Liver (tissue), 9 donors: ENCODE results near the gene REEP3. TPM values are rescaled to one million over a fixed set of nuclear protein-coding genes. Genes with fewer than 3 reads are reported as not detected.

ENCODE experiments used
- DNase-seq: peaks from one replicate; pipeline ENCODE4 v3.0.0-alpha.2; 2017; ENCODE audit warnings: low spot score
- H3K27ac ChIP-seq, 2 donors: one replicate each; pipeline ENCODE4 v1.7.0; 2013; ENCODE audit warnings: inconsistent platforms in 2 of 2, low read length in 2 of 2, control low read depth in 1 of 2, low read depth in 1 of 2, mild to moderate bottlenecking in 1 of 2
- H3K27me3 ChIP-seq, 4 donors: one replicate each; pipeline versions ENCODE4 v1.6.1 to v1.7.0; 2013; ENCODE audit warnings: low read length in 3 of 4, inconsistent platforms in 1 of 4, mild to moderate bottlenecking in 1 of 4, moderate library complexity in 1 of 4; ENCODE audit not compliant: control insufficient read depth in 4 of 4, insufficient read depth in 4 of 4
- H3K36me3 ChIP-seq, 4 donors: one replicate each; pipeline versions ENCODE4 v1.6.1 to v1.7.0; 2013; ENCODE audit warnings: low read length in 3 of 4, mild to moderate bottlenecking in 3 of 4, low read depth in 1 of 4, moderate library complexity in 1 of 4; ENCODE audit not compliant: control insufficient read depth in 4 of 4, insufficient read depth in 3 of 4
- H3K4me1 ChIP-seq, 4 donors: one replicate each; pipeline versions ENCODE4 v1.6.1 to v1.7.0; 2013; ENCODE audit warnings: low read length in 3 of 4, mild to moderate bottlenecking in 3 of 4, moderate library complexity in 1 of 4; ENCODE audit not compliant: control insufficient read depth in 4 of 4, insufficient read depth in 4 of 4
- H3K4me3 ChIP-seq, 3 donors: one replicate each; pipeline versions ENCODE4 v1.6.1 to v1.7.0; 2013; ENCODE audit warnings: low read length in 3 of 3, control low read depth in 1 of 3, low read depth in 1 of 3, mild to moderate bottlenecking in 1 of 3
- H3K9ac ChIP-seq, 2 donors: one replicate each; pipeline ENCODE4 v1.7.0; 2013; ENCODE audit warnings: low read length in 2 of 2, mild to moderate bottlenecking in 2 of 2, moderate library complexity in 2 of 2, control low read depth in 1 of 2, low read depth in 1 of 2
- H3K9me3 ChIP-seq, 4 donors: one replicate each; pipeline versions ENCODE4 v1.6.1 to v1.7.0; 2013; ENCODE audit warnings: low read length in 3 of 4; ENCODE audit not compliant: control insufficient read depth in 4 of 4
- ATF3 ChIP-seq: IDR thresholded peaks from 2 replicates; pipeline ENCODE4 v1.6.1; 2016; ENCODE audit warnings: antibody characterized with exemption
- CTCF ChIP-seq: fragments of 150-350 bp; IDR thresholded peaks from 2 replicates; pipeline ENCODE4 v1.5.1; 2017; ENCODE audit warnings: improper control_type of control experiment, low read depth, low read length; ENCODE audit not compliant: missing input control
- EGR1 ChIP-seq, 2 donors: IDR thresholded peaks; 2 replicates each; pipeline ENCODE4 v1.6.1; 2016 to 2018; ENCODE audit warnings: antibody characterized with exemption in 2 of 2, low read depth in 2 of 2
- FOXA1 ChIP-seq: IDR thresholded peaks from 2 replicates; pipeline ENCODE4 v1.6.1; 2016; ENCODE audit warnings: antibody characterized with exemption
- GABPA ChIP-seq, 2 donors: IDR thresholded peaks in 1 of 2; conservative IDR thresholded peaks in 1 of 2; 2 replicates each; pipeline ENCODE4 v1.6.1; 2016; ENCODE audit warnings: antibody characterized with exemption in 2 of 2, mild to moderate bottlenecking in 1 of 2, moderate library complexity in 1 of 2
- HNF4A ChIP-seq, 2 donors: conservative IDR thresholded peaks; 2 replicates each; pipeline ENCODE4 v1.6.1; 2016; ENCODE audit warnings: antibody characterized with exemption in 2 of 2, mild to moderate bottlenecking in 2 of 2
- NR2F2 ChIP-seq: IDR thresholded peaks from 2 replicates; pipeline ENCODE4 v1.6.1; 2016; ENCODE audit warnings: antibody characterized with exemption
- RAD21 ChIP-seq, 2 donors: IDR thresholded peaks; 2 replicates each; pipeline ENCODE4 v1.6.1; 2016; ENCODE audit warnings: antibody characterized with exemption in 2 of 2, mild to moderate bottlenecking in 2 of 2
- REST ChIP-seq: IDR thresholded peaks from 2 replicates; pipeline ENCODE4 v1.6.1; 2016; ENCODE audit warnings: antibody characterized with exemption, mild to moderate bottlenecking
- SP1 ChIP-seq: IDR thresholded peaks from 2 replicates; pipeline ENCODE4 v1.6.1; 2018; ENCODE audit warnings: antibody characterized with exemption, mild to moderate bottlenecking
- TAF1 ChIP-seq: conservative IDR thresholded peaks from 2 replicates; pipeline ENCODE4 v1.6.1; 2016; ENCODE audit warnings: antibody characterized with exemption, mild to moderate bottlenecking
- YY1 ChIP-seq: IDR thresholded peaks from 2 replicates; pipeline ENCODE4 v1.6.1; 2016; ENCODE audit warnings: antibody characterized with exemption, mild to moderate bottlenecking
- WGBS: extraction: QIAGEN DNeasy Blood & Tissue Kit; methylation state at CpG from one replicate; pipeline ENCODE4 v1.1.7; 2013; 5-methylcytosine and 5-hydroxymethylcytosine counted together
- polyA plus RNA-seq, 2 donors: library from polyadenylated mRNA; stranded (reverse) in 1 of 2; unstranded in 1 of 2; fragments of 200-250 nt in 1 of 2; fragments of >200 nt in 1 of 2; fragmentation: Nextera tagmentation in 1 of 2; extraction: Ambion mirVana in 1 of 2; gene quantifications; one replicate each; pipeline versions ENCODE4 v1.2.1 to v1.2.3, GENCODE V29; 2013 to 2015
- total RNA-seq, 2 donors: library from RNA; depleted of rRNA; stranded (reverse); fragments of >200 nt; gene quantifications; one replicate each; pipeline ENCODE4 v1.2.3, GENCODE V29; 2014
- donor health status: healthy.
- donor health status: healthy.
- donor health status: healthy.
- donor health status: healthy.
- donor health status: healthy.

REEP3 gene
- total and polyA plus RNA-seq, 4 donors: 7.9 to 26.9 (median 18.2) TPM

- no peak overlapping the region for H3K4me3 ChIP-seq
- no peaks in the 10 kb centered on the region for H3K9me3 ChIP-seq
- H3K27me3 ChIP-seq: no peaks in the 10 kb centered on the region
- no peaks in the 10 kb centered on the region for H3K36me3 ChIP-seq
- 92% methylated on average over 2 of the region's 2 CpGs for WGBS
- peaks cover 0 to 2% (median 0%) of the 10 kb centered on the region in 4 donors for H3K4me1 ChIP-seq
- no peak for DNase-seq
- H3K27ac ChIP-seq: no peak overlapping the region
- TF ChIP-seq NR2F2 (no peak), YY1 (no peak), SP1 (no peak), TAF1 (no peak), EGR1 (IDR thresholded peaks at IDR 0.05; ENCODE audit: low read depth in 2 of 2) (no peak), REST (no peak), ATF3 (no peak)
- H3K9ac ChIP-seq: no peak overlapping the region
Measured at GRCh38 chr10:63547628-63548360, 26.6 kb downstream of the REEP3 start.

- no peaks in the 10 kb centered on the region for H3K36me3 ChIP-seq
- peaks cover 0 to 2% (median 0%) of the 10 kb centered on the region in 4 donors for H3K4me1 ChIP-seq
- H3K9ac ChIP-seq: no peak overlapping the region
- DNase-seq: no peak
- no peaks in the 10 kb centered on the region for H3K27me3 ChIP-seq
- no peaks in the 10 kb centered on the region for H3K9me3 ChIP-seq
- no peak for TF ChIP-seq TAF1
- no peak for TF ChIP-seq GABPA (IDR thresholded peaks at IDR 0.05 in 1 of 2, conservative IDR thresholded peaks at IDR 0.05 in 1 of 2)
- no peak for TF ChIP-seq SP1
- TF ChIP-seq HNF4A (conservative IDR thresholded peaks at IDR 0.05): no peak
- TF ChIP-seq YY1: no peak
- TF ChIP-seq CTCF: no peak
- TF ChIP-seq ATF3: no peak
- no peak for TF ChIP-seq RAD21 (IDR thresholded peaks at IDR 0.05)
- no peak for TF ChIP-seq FOXA1
- no peak overlapping the region for H3K27ac ChIP-seq
- H3K4me3 ChIP-seq: no peak overlapping the region
Measured at GRCh38 chr10:63548860-63549259, 27.7 kb downstream of the REEP3 start.
